HCT116 (cell line): ENCODE measurements around the gene MAN2C1. TPM values are rescaled to one million over a fixed set of nuclear protein-coding genes. Genes with fewer than 3 reads are reported as not detected.
"Not testable (repeated sequence)": the region's sequence is repeated elsewhere in the genome, so short reads cannot be mapped to it uniquely, and the experiment has no call there.

ENCODE experiments used
- ATAC-seq: fragments of 200-7000 bp; cut with Tn5 transposase; 2 replicates; pipeline ENCODE4 v1.9.1; 2020; ENCODE audit warnings: mild to moderate bottlenecking, moderate library complexity
- BruUV-seq: library from RNA; stranded (reverse); fragments of 400-500 nt; replicated peaks from 2 replicates; lab custom pipeline; 2021; lab: Mats Ljungman, UMichigan
- CTCF ChIA-PET: fragments of 300-600 bp; sonication (Branson Sonifier 250); formaldehyde crosslinking; loops from one replicate; lab custom pipeline; 2021; ENCODE audit warnings: antibody characterized with exemption; lab: Charles Lee
- POLR2A ChIA-PET: fragments of 300-600, 350-600 bp; sonication (Branson Sonifier 250); formaldehyde crosslinking; loops from one replicate; lab custom pipeline; 2021; ENCODE audit warnings: antibody characterized with exemption; lab: Charles Lee
- RAD21 ChIA-PET, 2 experiments: fragments of 300-600 bp; sonication (Branson Sonifier 250); formaldehyde crosslinking; loops; one replicate each; lab custom pipeline; 2023; ENCODE audit warnings: low total read pairs in 2 of 2; ENCODE audit not compliant: uncharacterized antibody in 2 of 2, unreplicated experiment in 2 of 2, low non-redundant PET in 1 of 2; lab: Charles Lee
- DNase-seq: peaks from one replicate; pipeline ENCODE4 v3.0.0-alpha.2; 2010; ENCODE audit warnings: low read depth, low spot score
- H2AFZ ChIP-seq: fragments of 200-600 bp; shearing (Covaris generic), sonication (generic); 2 replicates; pipeline ENCODE4 v1.6.1; 2017; ENCODE audit warnings: low read depth, mixed run types, mixed read lengths, antibody characterized with exemption, low read length; ENCODE audit not compliant: poor library complexity, severe bottlenecking
- H3K27ac ChIP-seq: 2 replicates; pipeline ENCODE4 v1.5.1; 2012; ENCODE audit warnings: low read depth, low read length
- H3K27me3 ChIP-seq: fragments of 200-600 bp; sonication (generic); 2 replicates; pipeline ENCODE4 v1.6.1; 2016; ENCODE audit warnings: mixed run types, low read length, mixed read lengths; ENCODE audit not compliant: insufficient read depth
- H3K36me3 ChIP-seq, 2 experiments: fragments of 200-500 bp in 1 of 2; fragments of 200-600 bp in 1 of 2; sonication (Bioruptor generic) in 1 of 2; sonication (generic) in 1 of 2; 2 replicates each; pipeline versions ENCODE4 v1.5.1 to v1.6.1; 2014 to 2016; ENCODE audit warnings: low read length in 2 of 2, inconsistent platforms in 1 of 2, mixed read lengths in 1 of 2, mixed run types in 1 of 2; ENCODE audit not compliant: insufficient read depth in 2 of 2, control insufficient read depth in 1 of 2
- H3K4me1 ChIP-seq, 2 experiments: fragments of 200-600 bp in 1 of 2; sonication (generic) in 1 of 2; 2 replicates each; pipeline versions ENCODE4 v1.5.1 to v1.6.1; 2012 to 2017; ENCODE audit warnings: low read length in 2 of 2, inconsistent platforms in 1 of 2, mild to moderate bottlenecking in 1 of 2, mixed read lengths in 1 of 2, mixed run types in 1 of 2, moderate library complexity in 1 of 2; ENCODE audit not compliant: insufficient read depth in 2 of 2, control insufficient read depth in 1 of 2
- H3K4me2 ChIP-seq: fragments of 200-600 bp; sonication (generic); 2 replicates; pipeline ENCODE4 v1.6.1; 2017; ENCODE audit warnings: mixed run types, low read length, mixed read lengths
- H3K4me3 ChIP-seq, 2 experiments: fragments of 200-600 bp in 1 of 2; sonication (generic) in 1 of 2; replicated peaks in 1 of 2; 2 replicates each; pipeline ENCODE4 v1.5.1; 2011 to 2016; ENCODE audit warnings: low read length in 2 of 2, control low read depth in 1 of 2, low read depth in 1 of 2, mild to moderate bottlenecking in 1 of 2, mixed read lengths in 1 of 2, mixed run types in 1 of 2
- H3K79me2 ChIP-seq: fragments of 200-600 bp; sonication (generic); 2 replicates; pipeline ENCODE4 v1.6.1; 2017; ENCODE audit warnings: mild to moderate bottlenecking, mixed run types, low read length, moderate library complexity, mixed read lengths; ENCODE audit not compliant: insufficient read depth
- H3K9ac ChIP-seq: fragments of 200-600 bp; sonication (generic); 2 replicates; pipeline ENCODE4 v1.6.1; 2016; ENCODE audit warnings: low read length, mixed read lengths
- H3K9me2 ChIP-seq: fragments of 200-600 bp; sonication (generic), shearing (Covaris generic); 2 replicates; pipeline ENCODE4 v1.6.1; 2017; ENCODE audit warnings: mixed run types, mild to moderate bottlenecking, moderate library complexity; ENCODE audit not compliant: insufficient read depth
- H3K9me3 ChIP-seq, 2 experiments: fragments of 200-500 bp in 1 of 2; fragments of 200-600 bp in 1 of 2; sonication (Bioruptor generic) in 1 of 2; sonication (generic) in 1 of 2; 2 replicates each; pipeline ENCODE4 v1.6.1; 2014 to 2017; ENCODE audit warnings: low read length in 2 of 2, mixed read lengths in 2 of 2, inconsistent platforms in 1 of 2, low read depth in 1 of 2, mild to moderate bottlenecking in 1 of 2, mixed run types in 1 of 2, moderate library complexity in 1 of 2; ENCODE audit not compliant: control insufficient read depth in 1 of 2, insufficient read depth in 1 of 2
- H4K20me1 ChIP-seq: fragments of 200-600 bp; sonication (generic), shearing (Covaris generic); 2 replicates; pipeline ENCODE4 v1.6.1; 2017; ENCODE audit warnings: mixed run types, mild to moderate bottlenecking, moderate library complexity; ENCODE audit not compliant: insufficient read depth
- CTCF ChIP-seq, 3 experiments: fragments of 200-600 bp in 1 of 3; sonication (generic) in 1 of 3; IDR thresholded peaks in 2 of 3; conservative IDR thresholded peaks in 1 of 3; 2 replicates each; pipeline ENCODE4 v1.5.1; 2012 to 2017; ENCODE audit warnings: low read depth in 2 of 3, low read length in 2 of 3, antibody characterized with exemption in 1 of 3, borderline replicate concordance in 1 of 3, control low read depth in 1 of 3, mild to moderate bottlenecking in 1 of 3, mixed read lengths in 1 of 3, mixed run types in 1 of 3, moderate library complexity in 1 of 3; ENCODE audit not compliant: insufficient read depth in 1 of 3
- EGR1 ChIP-seq: IDR thresholded peaks from 2 replicates; pipeline ENCODE4 v1.6.1; 2012; ENCODE audit warnings: low read depth
- ELF1 ChIP-seq: IDR thresholded peaks from 2 replicates; pipeline ENCODE4 v1.6.1; 2012; ENCODE audit warnings: low read depth, borderline replicate concordance
- EZH2 ChIP-seq: fragments of 200-600 bp; sonication (generic); IDR thresholded peaks from 2 replicates; pipeline ENCODE4 v1.6.1; 2017; ENCODE audit warnings: antibody characterized with exemption, mixed run types
- EZH2phosphoT487 ChIP-seq: fragments of 200-600 bp; IDR thresholded peaks from 2 replicates; pipeline ENCODE4 v1.6.1; 2018; ENCODE audit warnings: antibody characterized with exemption, borderline replicate concordance
- FOSL1 ChIP-seq: IDR thresholded peaks from 2 replicates; pipeline ENCODE4 v1.6.1; 2012; ENCODE audit warnings: low read depth
- RAD21 ChIP-seq: IDR thresholded peaks from 2 replicates; pipeline ENCODE4 v1.6.1; 2012; ENCODE audit warnings: low read depth, mild to moderate bottlenecking
- REST ChIP-seq: IDR thresholded peaks from 2 replicates; pipeline ENCODE4 v1.6.1; 2012; ENCODE audit warnings: low read depth
- SIN3A ChIP-seq: IDR thresholded peaks from 2 replicates; pipeline ENCODE4 v1.6.1; 2012; ENCODE audit warnings: low read depth
- SRF ChIP-seq: IDR thresholded peaks from 2 replicates; pipeline ENCODE4 v1.6.1; 2012; ENCODE audit warnings: low read depth
- TCF7L2 ChIP-seq: IDR thresholded peaks from 2 replicates; pipeline ENCODE4 v1.7.0; 2011; ENCODE audit warnings: borderline replicate concordance, inconsistent platforms; ENCODE audit not compliant: insufficient read depth, insufficient read length; ENCODE audit errors: extremely low read depth
- YY1 ChIP-seq: IDR thresholded peaks from 2 replicates; pipeline ENCODE4 v1.6.1; 2011; ENCODE audit warnings: low read length, low read depth, moderate library complexity, mild to moderate bottlenecking; ENCODE audit not compliant: insufficient replicate concordance; ENCODE audit errors: extremely low read depth
- ZNF274 ChIP-seq: fragments of 200-500 bp; sonication (Bioruptor generic); IDR thresholded peaks from 2 replicates; pipeline ENCODE4 v1.6.1; 2014; ENCODE audit warnings: mild to moderate bottlenecking, low read depth, low read length, inconsistent platforms
- intact Hi-C: fragments of 100-400 bp; cut with micrococcal nuclease; formaldehyde crosslinking; loops from 2 replicates; pipeline ENCODE4 v1.10.0; 2022
- total RNA-seq: library from RNA; stranded (reverse); gene quantifications from one replicate; pipeline ENCODE4 v1.2.1, GENCODE V29; 2021; ENCODE audit not compliant: unreplicated experiment

The MAN2C1 gene
- total RNA-seq, 1 experiment from 2014 or later = 118 TPM

- no peak for TF ChIP-seq ZNF274
- TF ChIP-seq EZH2phosphoT487 = no peak
Observed at GRCh38 chr15:75346796-75347221, 21.6 kb downstream of the MAN2C1 start, which contains the start of gene NEIL1 (continued).

GRCh38 chr15:75343953-75344352, 24.5 kb downstream of the MAN2C1 start:
- POLR2A ChIA-PET, H3K9ac ChIP-seq, H3K79me2 ChIP-seq, H3K4me2 ChIP-seq, H3K27ac ChIP-seq, H3K9me2 ChIP-seq, H4K20me1 ChIP-seq, H3K27me3 ChIP-seq, BruUV-seq, DNase-seq, ATAC-seq, H3K36me3 ChIP-seq, CTCF ChIA-PET, H3K9me3 ChIP-seq, RAD21 ChIA-PET, intact Hi-C loops, H2AFZ ChIP-seq, H3K4me3 ChIP-seq: not testable (repeated sequence)
- H3K4me1 ChIP-seq = peaks cover 6 to 15% of the 10 kb centered on the region in 2 experiments; a peak in 3 of 4 replicates

- H2AFZ ChIP-seq = no peak overlapping the region
- TF ChIP-seq SIN3A (no peak), EGR1 (no peak), EZH2phosphoT487 (no peak), ELF1 (no peak), CTCF (IDR thresholded peaks at IDR 0.05 in 2 of 3, conservative IDR thresholded peaks at IDR 0.05 in 1 of 3; ENCODE audit: borderline replicate concordance in 1 of 3, insufficient read depth in 1 of 3, low read depth in 2 of 3, low read length in 2 of 3) (no peak), EZH2 (no peak), FOSL1 (no peak), SRF (no peak), RAD21 (no peak), TCF7L2 (no peak), REST (no peak), ZNF274 (no peak), YY1 (no peak)
Observed at GRCh38 chr15:75342221-75342620, 26.2 kb downstream of the MAN2C1 start.

More at GRCh38 chr15:75342221-75342620, 26.2 kb downstream of the MAN2C1 start:
- DNase-seq (no peak), ATAC-seq (no peak)
- H3K4me1 ChIP-seq = peaks cover 6 to 7% of the 10 kb centered on the region in 2 experiments; a peak in 3 of 4 replicates
- POLR2A ChIA-PET = no interaction called here
- H3K79me2 ChIP-seq = no peaks in the 10 kb centered on the region
- H3K27ac ChIP-seq = no peak overlapping the region
- no TSS peak for BruUV-seq
- no peak overlapping the region for H3K4me3 ChIP-seq
- H3K9me3 ChIP-seq = no peaks in the 10 kb centered on the region
- intact Hi-C loops = no loop called here
- H3K36me3 ChIP-seq = no peaks in the 10 kb centered on the region
- no peaks in the 10 kb centered on the region for H4K20me1 ChIP-seq
- H3K27me3 ChIP-seq = no peaks in the 10 kb centered on the region
- H3K9me2 ChIP-seq = no peaks in the 10 kb centered on the region
- CTCF ChIA-PET = no interaction called here
- no peak overlapping the region for H3K4me2 ChIP-seq
- RAD21 ChIA-PET = no interaction called here
- H3K9ac ChIP-seq = no peak overlapping the region
